Mammary epithelial cell (primary cell): ENCODE data around the gene CMTM3.

Experiments
- EZH2 ChIP-seq: IDR thresholded peaks from 2 replicates; pipeline ENCODE4 v1.6.1; 2012; ENCODE audit warnings: low read length, inconsistent platforms, borderline replicate concordance
- TF ChIP-seq, protein P1 (sequence below), 2 donors: IDR thresholded peaks in 1 of 2; conservative IDR thresholded peaks in 1 of 2; 2 replicates each; pipeline ENCODE4 v1.5.1; 2011 to 2012; ENCODE audit warnings: inconsistent platforms in 2 of 2, low read length in 2 of 2, mild to moderate bottlenecking in 2 of 2, control low read depth in 1 of 2, low read depth in 1 of 2; ENCODE audit not compliant: insufficient read depth in 1 of 2; ENCODE audit errors: extremely low read depth in 1 of 2

DNA sequence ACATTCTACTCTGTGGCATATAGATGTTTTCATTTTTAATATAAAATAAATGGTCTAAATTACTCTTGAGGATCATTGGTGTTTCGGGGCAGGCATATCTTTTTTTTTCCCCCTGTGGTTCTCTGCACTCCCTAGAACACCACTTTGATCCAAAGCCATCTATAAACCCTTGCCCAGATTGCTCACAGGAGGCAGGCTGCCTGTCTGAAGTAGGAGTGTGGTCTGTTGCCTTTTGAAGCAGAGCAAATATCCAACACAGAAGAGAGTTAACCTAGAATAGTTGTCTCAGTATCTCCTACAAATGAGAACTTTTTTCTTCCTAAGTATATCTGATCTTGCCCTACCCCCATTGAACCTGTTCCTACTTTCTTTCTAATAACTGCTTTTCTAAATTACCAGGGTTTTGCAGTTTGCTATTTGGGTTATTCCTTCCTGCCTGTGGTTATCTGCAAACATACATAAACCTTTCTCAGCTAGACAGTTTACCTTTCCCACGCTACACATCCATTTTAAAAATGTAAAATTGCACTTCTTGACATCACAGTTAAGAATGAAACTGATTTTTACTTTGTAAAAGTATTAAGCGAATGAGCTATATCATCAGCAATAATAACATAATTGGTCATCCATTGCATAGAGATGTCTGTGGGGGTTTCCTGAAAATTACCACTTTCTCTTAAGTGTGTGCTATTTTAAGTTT, 43.0 kb upstream of the CMTM3 start:
- TF ChIP-seq, protein P1, sequence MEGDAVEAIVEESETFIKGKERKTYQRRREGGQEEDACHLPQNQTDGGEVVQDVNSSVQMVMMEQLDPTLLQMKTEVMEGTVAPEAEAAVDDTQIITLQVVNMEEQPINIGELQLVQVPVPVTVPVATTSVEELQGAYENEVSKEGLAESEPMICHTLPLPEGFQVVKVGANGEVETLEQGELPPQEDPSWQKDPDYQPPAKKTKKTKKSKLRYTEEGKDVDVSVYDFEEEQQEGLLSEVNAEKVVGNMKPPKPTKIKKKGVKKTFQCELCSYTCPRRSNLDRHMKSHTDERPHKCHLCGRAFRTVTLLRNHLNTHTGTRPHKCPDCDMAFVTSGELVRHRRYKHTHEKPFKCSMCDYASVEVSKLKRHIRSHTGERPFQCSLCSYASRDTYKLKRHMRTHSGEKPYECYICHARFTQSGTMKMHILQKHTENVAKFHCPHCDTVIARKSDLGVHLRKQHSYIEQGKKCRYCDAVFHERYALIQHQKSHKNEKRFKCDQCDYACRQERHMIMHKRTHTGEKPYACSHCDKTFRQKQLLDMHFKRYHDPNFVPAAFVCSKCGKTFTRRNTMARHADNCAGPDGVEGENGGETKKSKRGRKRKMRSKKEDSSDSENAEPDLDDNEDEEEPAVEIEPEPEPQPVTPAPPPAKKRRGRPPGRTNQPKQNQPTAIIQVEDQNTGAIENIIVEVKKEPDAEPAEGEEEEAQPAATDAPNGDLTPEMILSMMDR (conservative IDR thresholded peaks at IDR 0.05 in 1 of 2, IDR thresholded peaks at IDR 0.05 in 1 of 2; ENCODE audit: extremely low read depth in 1 of 2, insufficient read depth in 1 of 2, low read depth in 1 of 2, low read length in 2 of 2) = no peak
- no peak for TF ChIP-seq EZH2
